Peyer's patch (tissue), 4 donors: ENCODE results near the gene AFF2. TPM values are rescaled to one million over a fixed set of nuclear protein-coding genes. Genes with fewer than 3 reads are reported as not detected.

Experiments used
- DNase-seq, 3 donors: peaks; one replicate each; pipeline ENCODE4 v3.0.0-alpha.2; 2017 to 2019
- H3K27ac ChIP-seq, 4 donors: fragments of 200-600 bp; sonication (generic); one replicate each; pipeline ENCODE4 v1.5.1; 2016 to 2019
- H3K27me3 ChIP-seq, 2 donors: fragments of 200-600 bp; sonication (generic); one replicate each; pipeline ENCODE4 v1.5.1; 2019
- H3K36me3 ChIP-seq, 3 donors: fragments of 200-600 bp; sonication (generic); one replicate each; pipeline ENCODE4 v1.5.1; 2016 to 2019
- H3K4me1 ChIP-seq, 4 donors: fragments of 200-600 bp; sonication (generic); one replicate each; pipeline ENCODE4 v1.5.1; 2016 to 2019
- H3K4me3 ChIP-seq, 4 donors: fragments of 200-600 bp; sonication (generic); 1 replicate in 3 of 4; 2 replicates in 1 of 4; pipeline ENCODE4 v1.5.1; 2016 to 2019; ENCODE audit warnings: mild to moderate bottlenecking in 1 of 4
- H3K9me3 ChIP-seq, 4 donors: fragments of 200-600 bp; sonication (generic); one replicate each; pipeline ENCODE4 v1.5.1; 2016 to 2019; ENCODE audit warnings: mild to moderate bottlenecking in 1 of 4
- CTCF ChIP-seq, 6 experiments: fragments of 450-650 bp in 4 of 6; fragments of 200-600 bp in 2 of 6; sonication (generic) in 1 of 6; IDR thresholded peaks; one replicate each; pipeline ENCODE4 v1.5.1; 2017 to 2019; ENCODE audit warnings: antibody characterized with exemption in 6 of 6, mild to moderate bottlenecking in 3 of 6, moderate library complexity in 1 of 6
- POLR2A ChIP-seq, 2 donors: fragments of 450-650 bp; IDR thresholded peaks; one replicate each; pipeline ENCODE4 v1.5.1; 2017; ENCODE audit warnings: antibody characterized with exemption in 2 of 2, mild to moderate bottlenecking in 2 of 2, moderate library complexity in 2 of 2
- total RNA-seq, 4 donors: library from RNA; depleted of rRNA; stranded (reverse); fragments of >200 nt; gene quantifications; one replicate each; pipeline ENCODE4 v1.1.0, GENCODE V29; 2016

Gene AFF2
- total RNA-seq, 4 donors from 2014 or later = 0.18 to 2.5 (median 1.9) TPM; not detected in 1

DNA sequence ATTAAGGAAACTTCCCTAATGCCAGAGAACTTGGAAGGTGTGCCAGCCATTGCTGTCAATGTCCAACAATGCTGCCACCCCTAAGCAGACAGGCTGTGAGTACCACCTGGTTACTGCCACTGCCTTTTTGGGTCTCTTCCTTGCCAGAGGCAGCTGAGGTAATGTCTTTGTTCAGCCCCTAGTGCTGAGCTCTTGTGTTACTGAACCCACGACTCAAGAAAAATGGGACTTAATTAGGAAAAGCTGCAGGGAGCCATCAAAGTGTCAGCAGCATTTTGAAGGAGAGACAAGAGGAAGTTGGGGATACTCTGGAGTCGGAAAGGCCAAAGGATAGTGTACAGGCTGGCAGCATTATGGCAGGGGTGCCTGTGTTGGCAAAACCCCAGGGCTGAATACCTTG is 283.7 kb downstream of the AFF2 start:
- no peaks in the 10 kb centered on the region for H3K4me1 ChIP-seq
- no peak overlapping the region for H3K27ac ChIP-seq
- no peaks in the 10 kb centered on the region for H3K9me3 ChIP-seq
- H3K27me3 ChIP-seq = no peaks in the 10 kb centered on the region
- no peak for TF ChIP-seq POLR2A (IDR thresholded peaks at IDR 0.05)
- H3K4me3 ChIP-seq = no peak overlapping the region
- H3K36me3 ChIP-seq = no peaks in the 10 kb centered on the region
- DNase-seq = no peak

- Histone ChIP-seq H3K27ac (no peak overlapping the region), H3K4me1 (no peaks in the 10 kb centered on the region), H3K4me3 (no peak overlapping the region), H3K36me3 (no peaks in the 10 kb centered on the region), H3K27me3 (no peaks in the 10 kb centered on the region), H3K9me3 (no peaks in the 10 kb centered on the region)
- no peak for DNase-seq
- TF ChIP-seq POLR2A (IDR thresholded peaks at IDR 0.05) (no peak), CTCF (IDR thresholded peaks at IDR 0.05) (no peak)
These were observed 284.4 kb downstream of the AFF2 start for GRCh38 chrX:148784856-148785255.

- Histone ChIP-seq H3K9me3 (no peaks in the 10 kb centered on the region), H3K27me3 (no peaks in the 10 kb centered on the region), H3K27ac (no peak overlapping the region), H3K36me3 (no peaks in the 10 kb centered on the region), H3K4me3 (no peak overlapping the region), H3K4me1 (no peaks in the 10 kb centered on the region)
- DNase-seq = no peak
- no peak for TF ChIP-seq CTCF (IDR thresholded peaks at IDR 0.05)
- TF ChIP-seq POLR2A (IDR thresholded peaks at IDR 0.05) = no peak
These were observed 284.8 kb downstream of the AFF2 start for GRCh38 chrX:148785256-148785655.

DNA sequence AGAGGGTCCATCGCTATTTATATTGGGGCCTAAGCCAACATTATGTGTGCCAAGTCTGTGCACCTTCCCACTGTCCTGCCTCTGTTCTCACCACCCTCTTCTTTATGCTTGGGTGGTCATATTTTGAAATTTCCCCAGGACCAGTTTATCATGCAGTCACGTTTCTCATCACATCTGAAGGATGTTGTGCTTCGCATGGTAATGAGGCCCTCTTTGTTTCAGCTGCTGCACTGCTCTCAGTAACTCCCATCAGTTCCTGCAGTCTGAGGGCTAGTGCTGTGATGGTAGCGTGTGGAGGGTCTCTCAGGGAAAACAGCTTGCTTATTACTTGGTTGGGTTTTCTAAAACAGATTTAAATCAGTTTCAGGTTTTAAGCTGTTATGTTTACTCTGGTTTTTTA is 288.0 kb downstream of the AFF2 start:
- no peak for DNase-seq
- Histone ChIP-seq H3K9me3 (no peaks in the 10 kb centered on the region), H3K27me3 (no peaks in the 10 kb centered on the region), H3K4me3 (no peak overlapping the region), H3K36me3 (no peaks in the 10 kb centered on the region), H3K27ac (no peak overlapping the region), H3K4me1 (no peaks in the 10 kb centered on the region)
- no peak for TF ChIP-seq CTCF (IDR thresholded peaks at IDR 0.05)
- TF ChIP-seq POLR2A (IDR thresholded peaks at IDR 0.05) = no peak

GRCh38 chrX:148794350-148794749 is 293.9 kb downstream of the AFF2 start:
- no peak for TF ChIP-seq CTCF (IDR thresholded peaks at IDR 0.05)
- no peak for TF ChIP-seq POLR2A (IDR thresholded peaks at IDR 0.05)
- H3K9me3 ChIP-seq = no peaks in the 10 kb centered on the region
- no peaks in the 10 kb centered on the region for H3K4me1 ChIP-seq
- no peak overlapping the region for H3K27ac ChIP-seq
- H3K27me3 ChIP-seq = no peaks in the 10 kb centered on the region
- H3K36me3 ChIP-seq = no peaks in the 10 kb centered on the region
- no peak overlapping the region for H3K4me3 ChIP-seq
- DNase-seq = no peak

DNA sequence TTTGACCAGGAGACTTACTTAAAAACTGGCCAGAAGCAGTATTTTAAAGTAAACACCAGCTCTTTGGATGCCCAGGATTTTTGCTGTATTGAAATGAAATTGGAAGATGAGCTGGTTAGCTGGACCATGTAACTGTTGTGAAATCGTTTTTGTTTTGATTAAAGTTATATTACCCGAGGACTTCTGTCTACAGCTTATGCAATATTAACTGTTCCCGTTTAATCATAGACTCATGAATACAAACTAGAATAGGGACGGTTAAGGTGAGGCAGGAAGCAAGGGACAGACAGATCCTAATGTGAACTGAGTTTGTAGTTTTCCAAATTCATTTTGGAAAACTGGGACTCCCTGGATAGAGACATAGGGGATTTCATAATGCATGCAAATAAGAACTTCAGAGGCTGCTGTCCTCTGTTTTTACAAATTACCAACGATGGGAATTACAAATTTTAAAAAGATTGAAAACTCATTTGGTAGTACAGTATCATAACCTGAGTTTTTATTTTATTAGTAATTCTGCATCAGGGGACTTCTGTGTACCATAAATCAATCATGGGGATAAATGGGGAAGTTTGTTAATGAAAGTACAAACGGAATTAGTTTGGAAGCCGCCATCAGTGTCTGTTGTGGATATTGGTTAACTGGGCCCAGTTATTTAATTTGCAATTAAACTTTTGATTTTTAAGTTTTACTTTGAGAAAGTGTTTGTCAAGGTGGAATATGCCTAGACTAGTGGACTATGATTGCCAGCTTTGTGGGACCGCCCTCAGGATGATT is 304.4 kb downstream of the AFF2 start:
- Histone ChIP-seq H3K27ac (no peak overlapping the region), H3K9me3 (no peaks in the 10 kb centered on the region), H3K4me1 (no peaks in the 10 kb centered on the region), H3K27me3 (no peaks in the 10 kb centered on the region), H3K4me3 (no peak overlapping the region), H3K36me3 (no peaks in the 10 kb centered on the region)
- no peak for DNase-seq
- no peak for TF ChIP-seq CTCF (IDR thresholded peaks at IDR 0.05)
- no peak for TF ChIP-seq POLR2A (IDR thresholded peaks at IDR 0.05)
